WTC11 (cell line): ENCODE data around the gene LEKR1. TPM values are rescaled to one million over a fixed set of nuclear protein-coding genes. Genes with fewer than 3 reads are reported as not detected.
"Not testable (repeated sequence)": the region's sequence is repeated elsewhere in the genome, so short reads cannot be mapped to it uniquely, and the experiment has no call there.

Source experiments
- ATAC-seq: fragments of 200-7000 bp; cut with Tn5 transposase; 2 replicates; pipeline ENCODE4 v1.10.0; 2021; ENCODE audit warnings: mild to moderate bottlenecking, moderate library complexity
- CTCF ChIA-PET: fragments of 300-600 bp; sonication (Branson Sonifier 250); formaldehyde crosslinking; loops from one replicate; lab custom pipeline; 2021; ENCODE audit warnings: antibody characterized with exemption; lab: Charles Lee
- POLR2A ChIA-PET: fragments of 350-600 bp; sonication (Branson Sonifier 250); formaldehyde crosslinking; loops from one replicate; lab custom pipeline; 2021; ENCODE audit warnings: antibody characterized with exemption; lab: Charles Lee
- DNase-seq: peaks from one replicate; pipeline ENCODE4 v3.0.0; 2021; ENCODE audit warnings: low spot score
- H3K27ac Mint-ChIP-seq: 2 replicates; pipeline ENCODE4 v1.8.0; 2021; ENCODE audit warnings: mixed read lengths
- H3K27me3 Mint-ChIP-seq: 2 replicates; pipeline ENCODE4 v1.8.0; 2021; ENCODE audit warnings: low read depth, mild to moderate bottlenecking, moderate library complexity, mixed read lengths
- H3K36me3 Mint-ChIP-seq: 2 replicates; pipeline ENCODE4 v1.8.0; 2021; ENCODE audit warnings: mixed read lengths
- H3K4me1 Mint-ChIP-seq: 2 replicates; pipeline ENCODE4 v1.8.0; 2022; ENCODE audit warnings: mixed read lengths
- H3K4me3 Mint-ChIP-seq: 2 replicates; pipeline ENCODE4 v1.8.0; 2021; ENCODE audit warnings: mild to moderate bottlenecking, moderate library complexity, mixed read lengths
- H3K9me3 Mint-ChIP-seq: 2 replicates; pipeline ENCODE4 v1.8.0; 2021; ENCODE audit warnings: mixed read lengths
- CDX4 ChIP-seq: fragments of 250-450 bp; sonication (Bioruptor Pico); IDR thresholded peaks from 2 replicates; pipeline ENCODE4 v1.9.0; 2021; ENCODE audit warnings: moderate library complexity, mild to moderate bottlenecking, inconsistent platforms, borderline replicate concordance
- CREB1 ChIP-seq: sonication (generic); formaldehyde crosslinking; IDR thresholded peaks from 2 replicates; pipeline ENCODE4 v1.8.0; 2023; ENCODE audit warnings: mild to moderate bottlenecking, missing genetic modification reagents
- E2F1 ChIP-seq: sonication (generic); formaldehyde crosslinking; IDR thresholded peaks from 2 replicates; pipeline ENCODE4 v1.8.0; 2022; ENCODE audit warnings: mild to moderate bottlenecking, missing genetic modification reagents
- ELF4 ChIP-seq: sonication (generic); formaldehyde crosslinking; IDR thresholded peaks from 2 replicates; pipeline ENCODE4 v1.8.1; 2022; ENCODE audit warnings: low read depth, mild to moderate bottlenecking, moderate library complexity, missing genetic modification reagents
- ESRRA ChIP-seq: sonication (generic); formaldehyde crosslinking; IDR thresholded peaks from 2 replicates; pipeline ENCODE4 v1.8.1; 2022; ENCODE audit warnings: mild to moderate bottlenecking, missing genetic modification reagents, borderline replicate concordance
- FOXP1 ChIP-seq: sonication (generic); formaldehyde crosslinking; IDR thresholded peaks from 2 replicates; pipeline ENCODE4 v1.8.0; 2022; ENCODE audit warnings: missing genetic modification reagents, mild to moderate bottlenecking, moderate library complexity, borderline replicate concordance
- GTF2I ChIP-seq: fragments of 250-450 bp; sonication (Bioruptor Pico); conservative IDR thresholded peaks from 2 replicates; pipeline ENCODE4 v1.4.0; 2021; ENCODE audit warnings: mild to moderate bottlenecking
- MAX ChIP-seq: sonication (generic); formaldehyde crosslinking; IDR thresholded peaks from 2 replicates; pipeline ENCODE4 v1.8.0; 2022; ENCODE audit warnings: mild to moderate bottlenecking, missing genetic modification reagents
- STAT6 ChIP-seq: sonication (generic); formaldehyde crosslinking; conservative IDR thresholded peaks from 2 replicates; pipeline ENCODE4 v1.8.1; 2023; ENCODE audit warnings: mild to moderate bottlenecking, low read depth, missing genetic modification reagents, moderate library complexity
- TCF7 ChIP-seq: sonication (generic); formaldehyde crosslinking; IDR thresholded peaks from 2 replicates; pipeline ENCODE4 v1.8.0; 2022; ENCODE audit warnings: mild to moderate bottlenecking, low read depth, missing genetic modification reagents, moderate library complexity
- ZNF416 ChIP-seq: fragments of 250-450 bp; sonication (Bioruptor Pico); IDR thresholded peaks from 2 replicates; pipeline ENCODE4 v1.9.0; 2021; ENCODE audit warnings: mild to moderate bottlenecking, inconsistent platforms
- ZNF512 ChIP-seq: sonication (generic); formaldehyde crosslinking; IDR thresholded peaks from 2 replicates; pipeline ENCODE4 v1.8.1; 2022; ENCODE audit warnings: missing genetic modification reagents, borderline replicate concordance
- total RNA-seq: library from RNA; stranded (reverse); gene quantifications from 3 replicates; pipeline ENCODE4 v1.2.3, GENCODE V29; 2021

The LEKR1 gene
- total RNA-seq, 1 experiment from 2014 or later, result 0.09 TPM

GRCh38 chr3:156892701-156893100 lies 66.5 kb downstream of the LEKR1 start (continued):
- no peak for TF ChIP-seq ZNF512 (CRISPR knock-in tag)
- no peak for TF ChIP-seq TCF7 (CRISPR knock-in tag)
- no peak for TF ChIP-seq MAX (CRISPR knock-in tag)
- no peak for TF ChIP-seq GTF2I (CRISPR knock-in tag)
- no peak for TF ChIP-seq ELF4 (CRISPR knock-in tag)
- no peak for TF ChIP-seq FOXP1 (CRISPR knock-in tag)
- TF ChIP-seq CREB1 (CRISPR knock-in tag), result no peak
- TF ChIP-seq ESRRA (CRISPR knock-in tag), result no peak
- no peak for TF ChIP-seq CDX4

- ATAC-seq, CTCF ChIA-PET, POLR2A ChIA-PET, H3K27ac Mint-ChIP-seq, DNase-seq, H3K36me3 Mint-ChIP-seq, H3K27me3 Mint-ChIP-seq, H3K4me3 Mint-ChIP-seq: not testable (repeated sequence)
- Mint-ChIP-seq H3K9me3 (peaks cover 31% of the 10 kb centered on the region), H3K4me1 (peaks cover 13% of the 10 kb centered on the region)
These were observed 69.2 kb downstream of the LEKR1 start for GRCh38 chr3:156895374-156895773.

- H3K4me1 Mint-ChIP-seq, result peaks cover 13% of the 10 kb centered on the region
- H3K27ac Mint-ChIP-seq, POLR2A ChIA-PET, ATAC-seq, H3K4me3 Mint-ChIP-seq, H3K36me3 Mint-ChIP-seq, DNase-seq, H3K27me3 Mint-ChIP-seq: not testable (repeated sequence)
- CTCF ChIA-PET, result interaction anchor here (1.3 kb wide), 1 partner anchor 180 kb away, joined by 4 read pairs; no protein-coding TSS in a partner anchor
- H3K9me3 Mint-ChIP-seq, result peaks cover 31% of the 10 kb centered on the region
These were observed 71.7 kb downstream of the LEKR1 start for GRCh38 chr3:156897851-156898250.

GRCh38 chr3:156898296-156898880 lies 72.2 kb downstream of the LEKR1 start:
- no peak overlapping the region for H3K4me3 Mint-ChIP-seq
- no peak for ATAC-seq
- H3K27me3 Mint-ChIP-seq, result no peaks in the 10 kb centered on the region
- H3K9me3 Mint-ChIP-seq, result peaks cover 31% of the 10 kb centered on the region
- 0 out of 2 replicates have a peak, but pooled peaks cover 3% of the 10 kb centered on the region for H3K36me3 Mint-ChIP-seq
- ChIA-PET POLR2A (no interaction called here), CTCF (interaction anchor here (0.9 to 1.3 kb wide), 2 partner anchors 10 to 179 kb away, joined by 3 to 4 read pairs; no protein-coding TSS in a partner anchor)
- H3K27ac Mint-ChIP-seq, result peak overlapping the region; percentile 27; the same call in 1 of the 2 replicates
- H3K4me1 Mint-ChIP-seq, result peaks cover 13% of the 10 kb centered on the region
- TF ChIP-seq E2F1 (CRISPR knock-in tag), result no peak
- TF ChIP-seq ZNF416 (CRISPR knock-in tag), result no peak
- DNase-seq, result no peak

GRCh38 chr3:156899951-156900350 lies 73.8 kb downstream of the LEKR1 start:
- Mint-ChIP-seq H3K4me1 (peaks cover 13% of the 10 kb centered on the region), H3K9me3 (peaks cover 19% of the 10 kb centered on the region), H3K27me3 (no peaks in the 10 kb centered on the region), H3K4me3 (no peak overlapping the region), H3K36me3 (0 out of 2 replicates have a peak, but pooled peaks cover 3% of the 10 kb centered on the region), H3K27ac (peak overlapping the region; percentile 60; the same call in 1 of the 2 replicates)
- DNase-seq (no peak), ATAC-seq (no peak)
- CTCF ChIA-PET, result interaction anchor here (0.6 to 0.7 kb wide), 2 partner anchors 237 to 308 kb away, joined by 3 read pairs; no protein-coding TSS in a partner anchor
- POLR2A ChIA-PET, result no interaction called here
- TF ChIP-seq STAT6 (CRISPR knock-in tag) (no peak), ZNF416 (CRISPR knock-in tag) (no peak)
